Right ventricle myocardium superior (tissue), 1 donor: Measurements from ENCODE around the gene RUSC2. TPM values are rescaled to one million over a fixed set of nuclear protein-coding genes. Genes with fewer than 3 reads are reported as not detected.
A peak's percentile ranks its signal among the peaks of the same experiment; 100 is the strongest.
"Not testable (repeated sequence)": the region's sequence is repeated elsewhere in the genome, so short reads cannot be mapped to it uniquely, and the experiment has no call there.

Source experiments
- ATAC-seq: fragments of 200-7000 bp; cut with Tn5 transposase; one replicate; pipeline ENCODE4 v1.9.1; 2020; ENCODE audit warnings: mild to moderate bottlenecking; ENCODE audit not compliant: poor library complexity
- DNase-seq: peaks from one replicate; pipeline ENCODE4 v3.0.0-alpha.2; 2020
- intact Hi-C: fragments of 100-400 bp; cut with DNase I; formaldehyde crosslinking; loops from one replicate; pipeline ENCODE4 v1.11.2; 2022
- total RNA-seq: library from RNA; stranded (reverse); fragmentation: NEBNext Ultra II Directional; extraction: Animal tissue kit (Norgen Biotek cat#: 25700); gene quantifications from one replicate; pipeline ENCODE4 v1.2.1, GENCODE V29; 2021
- donor health status: DM: no; HTN: yes; CAD: no; lungs with severe emphysema.

RUSC2 gene
- total RNA-seq, 1 donor from 2014 or later: 25.7 TPM

DNA sequence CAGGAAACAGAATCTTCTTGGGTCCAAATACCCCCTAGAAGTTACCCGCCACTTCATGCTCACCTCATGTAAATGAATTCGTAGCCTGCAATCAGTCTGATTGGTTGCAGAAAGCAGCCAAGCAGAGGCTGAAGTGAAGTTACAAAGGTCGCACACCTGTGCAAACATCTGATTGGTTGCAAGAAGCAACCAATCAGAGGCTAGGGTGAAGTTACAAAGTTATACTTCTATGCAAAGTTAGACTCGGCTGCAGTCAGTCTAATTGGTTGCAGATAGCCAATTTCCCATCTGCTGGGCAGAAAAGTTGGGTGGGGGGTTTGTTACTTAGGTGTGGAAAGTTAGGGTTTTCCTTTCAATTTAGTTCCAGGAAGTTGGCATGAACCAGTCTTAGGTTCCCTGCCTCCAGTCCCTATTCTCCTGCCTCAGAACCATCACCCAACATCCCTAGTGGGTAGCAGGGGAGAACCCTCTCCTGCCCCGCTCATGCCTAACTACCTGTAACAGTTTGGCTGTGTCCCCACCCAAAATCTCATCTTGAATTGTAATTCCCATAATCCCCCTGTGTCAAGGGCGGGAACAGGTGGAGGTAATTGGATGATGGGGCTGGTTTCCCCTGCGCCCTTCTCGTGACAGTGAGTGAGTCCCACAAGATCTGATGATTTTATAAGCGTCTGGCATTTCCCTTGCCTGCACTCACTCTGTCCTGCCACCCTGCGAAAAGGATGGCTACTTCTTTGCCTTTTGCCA, 1.2 kb upstream of the RUSC2 start:
- ATAC-seq (no peak), DNase-seq (no peak)
- intact Hi-C loops: loop anchor here (2.0 kb wide), 1 partner anchor 66 kb away; no protein-coding TSS in a partner anchor

DNA sequence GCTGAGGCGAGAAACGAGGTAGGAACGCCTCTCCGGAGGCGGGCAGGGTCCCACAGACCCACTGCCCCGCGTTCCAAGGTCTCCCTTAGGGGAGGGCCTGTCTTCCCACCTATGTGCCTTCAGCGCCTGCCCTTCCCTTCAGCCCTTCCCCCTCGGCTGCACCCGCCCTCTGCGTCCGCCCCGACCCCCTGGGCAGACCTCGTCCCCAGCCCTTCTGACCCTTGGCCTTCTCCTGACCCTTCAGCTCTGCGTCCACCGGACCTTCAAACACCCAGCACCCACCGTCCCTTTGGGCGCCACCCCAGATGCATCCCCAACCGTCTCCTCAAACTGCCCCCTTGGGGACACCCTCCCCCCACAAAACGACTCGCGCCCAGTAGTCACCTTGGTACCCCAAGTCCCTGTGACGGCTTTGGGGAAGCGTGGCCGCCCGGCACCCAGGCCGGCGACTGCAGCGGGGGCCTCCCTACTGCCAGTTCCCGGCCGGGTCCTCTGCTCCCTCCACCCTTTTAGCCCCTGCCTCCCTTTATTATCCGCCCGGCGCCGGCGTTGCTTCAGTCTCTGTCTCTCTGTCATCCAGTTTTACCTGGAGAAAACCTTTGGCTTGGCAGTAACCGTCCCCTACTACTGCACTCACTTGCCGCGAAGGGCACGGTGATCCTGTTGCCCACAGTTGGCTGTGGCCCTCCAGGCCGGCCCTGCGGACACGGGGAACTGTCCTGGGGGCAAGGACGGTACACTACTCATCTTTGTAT, 421 bp downstream of the RUSC2 start:
- ATAC-seq: peak; percentile 53
- intact Hi-C loops: no loop called here

DNA sequence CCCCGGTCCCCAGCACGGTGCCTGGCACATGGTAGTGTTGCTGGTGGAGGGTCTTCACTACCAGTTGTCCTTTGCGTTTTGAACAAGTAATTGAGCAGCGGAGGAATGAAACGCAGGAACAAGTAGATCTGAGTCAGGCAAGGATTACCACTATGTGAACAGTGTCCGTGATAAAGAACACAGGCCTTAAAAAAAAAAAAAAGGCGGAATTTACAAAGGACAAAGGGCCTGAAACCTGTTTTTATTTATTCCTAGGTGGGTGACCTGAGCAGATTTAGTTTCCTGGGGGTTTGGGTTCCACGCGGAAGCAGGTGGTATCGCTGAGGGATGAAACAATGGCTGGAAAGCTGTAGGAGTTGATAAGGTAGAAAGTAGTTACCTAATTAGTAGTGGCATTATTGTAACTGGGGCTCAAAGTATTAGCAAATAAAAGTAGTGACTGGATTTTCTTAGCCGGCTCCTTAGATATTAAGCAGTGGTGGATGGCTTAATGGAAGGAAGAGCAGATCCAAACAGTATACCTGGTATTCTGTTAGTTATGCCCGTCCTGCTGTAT, 1.1 kb downstream of the RUSC2 start:
- DNase-seq: no peak
- intact Hi-C loops: no loop called here
- ATAC-seq: peak; percentile 8

More for the DNA sequence above, 421 bp downstream of the RUSC2 start:
- no peak for DNase-seq

DNA sequence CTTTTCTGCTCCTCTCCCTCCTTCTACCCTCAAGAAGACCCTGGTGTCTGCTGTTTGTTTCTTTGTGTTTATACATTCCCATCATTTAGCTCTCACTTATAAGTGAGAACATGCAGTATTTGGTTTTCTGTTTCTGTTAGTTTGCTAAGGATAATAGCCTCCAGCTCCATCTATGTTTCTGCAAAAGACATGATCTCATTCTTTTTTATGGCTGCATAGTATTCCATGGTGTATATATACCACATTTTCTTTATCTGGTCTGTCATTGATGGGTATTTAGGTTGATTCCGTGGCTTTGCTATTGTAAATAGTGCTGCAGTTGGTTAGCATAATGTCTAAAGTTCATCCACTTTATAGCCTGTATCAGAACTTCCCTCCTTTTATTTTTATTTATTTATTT, 3.2 kb downstream of the RUSC2 start:
- intact Hi-C loops, ATAC-seq, DNase-seq: not testable (repeated sequence)

DNA sequence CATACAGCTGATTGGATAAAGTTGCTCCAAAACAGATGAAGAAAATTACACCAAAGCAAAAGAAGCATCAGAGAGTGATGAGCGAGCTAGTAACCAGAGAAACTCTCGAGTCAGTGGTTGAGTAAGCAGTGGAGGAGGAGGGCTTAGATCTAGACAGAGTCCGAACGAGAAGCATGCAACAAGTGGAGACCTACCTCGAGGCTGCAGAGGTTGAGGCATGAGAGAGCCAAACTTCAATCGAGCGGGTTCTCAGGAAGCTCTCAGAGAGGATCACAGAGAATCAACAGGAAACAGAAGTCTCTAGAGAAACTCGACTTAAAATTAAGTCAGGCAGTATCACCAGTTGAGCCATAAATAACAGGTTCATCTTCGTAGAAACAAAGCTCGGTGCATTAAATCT, 6.1 kb downstream of the RUSC2 start:
- intact Hi-C loops: no loop called here
- no peak for DNase-seq
- ATAC-seq: no peak

DNA sequence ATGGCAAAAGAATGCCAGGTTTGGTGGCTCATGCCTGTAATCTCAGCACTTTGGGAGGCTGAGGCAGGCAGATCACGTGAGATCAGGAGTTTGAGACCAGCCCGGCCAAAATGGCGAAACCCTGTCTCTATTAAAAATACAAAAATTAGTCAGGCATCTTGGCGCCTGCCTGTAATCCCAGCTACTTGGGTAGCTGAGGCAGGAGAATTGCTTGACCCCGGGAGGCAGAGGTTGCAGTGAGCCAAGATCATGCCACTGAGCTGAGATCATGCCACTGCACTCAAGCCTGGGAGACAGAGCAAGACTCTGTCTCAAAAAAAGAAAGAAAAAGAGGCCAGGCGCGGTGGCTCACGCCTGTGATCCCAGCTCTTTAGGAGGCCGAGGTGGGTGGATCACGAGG, 8.3 kb downstream of the RUSC2 start:
- DNase-seq, intact Hi-C loops, ATAC-seq: not testable (repeated sequence)

DNA sequence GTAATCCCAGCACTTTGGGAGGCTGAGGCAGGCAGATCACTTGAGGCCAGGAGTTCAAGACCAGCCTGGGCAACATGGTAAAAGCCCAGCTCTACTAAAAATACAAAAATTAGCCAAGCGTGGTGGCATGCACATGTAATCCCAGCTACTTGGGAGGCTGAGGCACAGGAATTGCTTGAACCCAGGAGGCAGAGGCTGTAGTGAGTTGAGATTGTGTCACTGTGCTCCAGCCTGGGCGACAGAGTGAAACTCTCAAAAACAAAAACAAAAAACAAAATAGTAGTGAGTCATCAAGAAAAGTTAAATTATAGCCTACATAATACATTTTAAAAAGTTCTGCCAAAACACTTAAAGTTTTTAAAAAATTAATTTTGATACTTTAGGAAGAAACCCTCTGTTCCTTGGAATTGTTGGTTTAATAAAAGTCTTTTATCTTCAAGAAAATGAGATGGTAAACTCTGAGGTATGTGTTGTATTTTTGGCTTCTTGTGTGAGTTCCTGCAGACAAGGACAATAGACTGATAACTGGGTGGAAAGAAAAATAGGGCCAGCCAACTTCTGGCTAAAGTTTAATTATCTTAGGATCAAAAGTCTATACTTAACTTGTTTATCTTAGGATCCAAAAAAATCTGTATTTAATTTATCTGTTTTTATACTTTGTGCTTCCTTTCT, 9.3 kb downstream of the RUSC2 start:
- no peak for DNase-seq
- intact Hi-C loops: no loop called here
- ATAC-seq: no peak

DNA sequence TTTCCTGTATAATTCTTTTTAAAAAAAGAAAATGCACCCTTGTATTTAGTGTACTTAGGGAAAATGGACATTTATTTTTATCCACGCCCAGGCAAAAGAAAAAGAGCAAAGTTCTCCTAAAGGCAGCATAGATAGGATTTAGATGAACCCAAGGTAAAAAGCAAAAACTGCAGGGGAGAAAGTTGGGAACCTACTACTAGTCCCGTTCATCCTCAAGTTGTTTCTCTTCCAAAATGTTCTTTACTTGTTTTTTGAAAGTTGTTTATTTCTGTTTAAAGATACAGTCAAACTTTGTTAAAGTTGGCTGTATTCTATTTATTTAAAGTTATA, 9.8 kb downstream of the RUSC2 start:
- no peak for DNase-seq
- intact Hi-C loops: no loop called here
- no peak for ATAC-seq

DNA sequence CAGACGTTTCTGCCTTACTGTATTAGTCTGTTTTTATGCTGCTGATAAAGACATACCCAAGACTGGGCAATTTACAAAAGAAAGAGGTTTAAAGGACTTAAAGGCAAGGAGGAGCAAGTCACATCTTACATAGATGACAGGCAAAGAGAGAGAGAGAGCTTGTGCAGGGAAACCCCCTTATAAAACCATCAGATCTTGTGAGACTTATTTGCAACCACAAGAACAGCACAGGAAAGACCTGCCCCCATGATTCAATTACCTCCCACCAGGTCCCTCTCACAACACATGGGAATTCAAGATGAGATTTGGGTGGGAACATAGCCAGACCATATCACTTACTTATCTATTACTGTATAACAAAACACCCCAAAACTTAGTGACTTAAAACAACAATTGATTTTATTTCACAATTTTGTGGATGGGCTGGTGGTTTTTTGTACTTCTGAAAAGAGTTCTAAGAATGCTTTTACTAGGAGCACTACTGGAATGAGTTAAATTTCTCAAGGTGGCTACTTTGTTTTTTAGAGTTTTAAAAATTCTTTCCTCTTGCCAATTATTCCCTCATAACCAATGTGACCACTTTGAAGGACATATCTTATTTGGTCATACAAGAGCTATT, 10.3 kb downstream of the RUSC2 start:
- no peak for ATAC-seq
- no peak for DNase-seq
- intact Hi-C loops: no loop called here

DNA sequence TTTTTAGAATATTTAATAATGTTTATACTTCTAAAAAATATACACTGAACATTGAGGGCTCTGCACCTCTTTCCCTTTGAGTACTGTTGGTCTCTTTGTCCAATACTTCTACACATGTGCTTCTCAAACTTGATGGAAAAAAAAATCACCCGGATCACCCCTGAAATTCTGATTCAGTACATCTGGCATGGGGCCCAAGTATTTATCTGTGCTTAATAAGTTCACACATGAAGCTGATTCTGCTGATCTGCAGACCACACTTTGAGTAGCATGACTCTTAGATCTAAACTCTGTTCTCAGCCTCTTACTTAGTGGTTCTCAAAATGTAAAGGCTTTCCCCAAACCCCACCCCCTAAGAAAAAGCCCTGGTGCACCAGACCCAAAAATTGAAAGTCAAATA, 12.0 kb downstream of the RUSC2 start:
- intact Hi-C loops: no loop called here
- DNase-seq (no peak), ATAC-seq (no peak)

DNA sequence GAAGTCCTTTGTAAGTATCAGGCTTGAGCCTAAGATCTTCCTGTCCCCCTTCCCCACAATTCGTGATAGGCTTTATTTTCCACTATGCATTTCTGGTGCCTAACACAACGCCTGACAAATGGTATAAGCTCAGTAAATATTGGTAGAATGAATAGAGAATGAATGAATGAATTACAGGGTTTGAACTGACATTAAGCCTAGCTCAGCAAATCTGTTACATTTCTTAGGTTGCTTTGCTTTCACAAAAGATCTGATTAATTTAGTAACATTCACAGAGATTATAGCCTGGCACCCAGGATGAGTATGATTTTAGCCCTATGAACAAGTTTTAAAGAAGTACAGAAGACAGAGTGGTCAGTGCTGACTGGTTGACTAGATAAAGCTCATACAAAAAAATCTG, 16.4 kb downstream of the RUSC2 start:
- intact Hi-C loops: no loop called here
- ATAC-seq (no peak), DNase-seq (no peak)

DNA sequence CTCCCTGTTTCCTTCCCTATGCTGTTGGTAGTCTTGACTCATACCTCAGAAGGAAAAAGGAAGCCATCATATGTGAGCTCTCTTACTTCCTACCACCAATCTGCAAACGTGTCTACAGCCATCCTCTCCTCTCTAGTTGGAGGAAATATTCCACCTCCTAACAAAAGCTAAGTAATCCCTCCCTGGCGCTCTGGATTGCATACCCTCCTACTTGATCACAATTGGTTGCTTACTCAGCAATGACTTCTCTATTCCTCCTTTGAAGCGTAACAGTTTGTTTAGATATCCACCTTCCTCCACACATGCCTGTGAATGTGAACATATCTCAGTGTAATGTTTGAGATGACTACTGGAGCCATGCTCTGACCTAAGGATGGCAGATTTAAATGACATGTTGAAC, 18.2 kb downstream of the RUSC2 start:
- no peak for DNase-seq
- intact Hi-C loops: no loop called here
- ATAC-seq: no peak

DNA sequence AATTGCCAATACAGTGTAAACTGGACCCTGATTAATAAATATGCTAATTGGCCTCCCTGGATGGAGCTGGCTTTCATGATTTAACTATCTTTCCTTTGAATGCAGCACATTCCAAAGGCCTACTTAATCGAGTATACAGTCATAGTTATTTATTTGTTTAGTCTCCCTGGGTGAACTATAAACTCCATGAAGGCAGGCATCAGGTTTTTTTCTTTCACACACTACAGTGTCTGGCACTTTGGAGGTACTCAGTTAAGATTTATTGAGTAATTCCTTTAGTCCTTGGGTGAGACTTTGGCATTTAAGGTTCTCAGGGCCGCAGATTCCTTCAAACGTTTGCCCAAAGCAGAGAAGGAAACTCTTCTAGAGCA, 20.5 kb downstream of the RUSC2 start:
- ATAC-seq (no peak), DNase-seq (no peak)
- intact Hi-C loops: no loop called here

DNA sequence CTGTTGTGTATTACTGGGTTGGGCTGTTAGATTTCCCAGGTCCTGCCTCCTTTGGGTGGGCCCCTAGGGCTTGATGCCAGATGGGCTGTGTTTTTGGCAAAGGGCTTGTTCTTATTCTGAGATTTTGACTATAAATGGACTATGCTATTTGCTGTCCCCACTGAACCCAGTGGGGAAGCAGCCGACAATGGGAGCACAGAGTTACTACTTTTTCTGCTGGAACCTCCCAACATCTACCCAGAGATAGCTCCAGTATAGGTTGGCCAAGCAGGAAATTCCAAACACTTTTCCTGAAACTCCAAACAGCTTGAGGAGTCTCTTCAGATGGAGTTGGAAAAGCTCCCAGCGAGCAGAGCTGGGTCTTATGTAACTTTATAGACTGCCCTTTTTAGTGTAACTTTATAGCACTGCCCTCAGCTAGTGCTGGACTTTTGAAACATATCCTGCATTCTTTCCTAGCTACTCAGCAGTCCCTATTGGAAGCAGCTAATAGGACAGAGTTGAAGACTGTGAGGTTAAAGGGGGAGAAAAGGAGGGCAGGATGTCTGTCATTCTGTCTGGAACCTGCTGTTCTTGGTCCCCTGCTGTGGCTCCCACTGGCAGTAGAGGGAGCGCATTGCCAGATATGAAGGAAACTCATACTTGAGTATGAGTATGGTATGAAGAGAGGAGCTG, 21.0 kb downstream of the RUSC2 start:
- ATAC-seq (peak; percentile 92), DNase-seq (peak; percentile 85)
- intact Hi-C loops: no loop called here

DNA sequence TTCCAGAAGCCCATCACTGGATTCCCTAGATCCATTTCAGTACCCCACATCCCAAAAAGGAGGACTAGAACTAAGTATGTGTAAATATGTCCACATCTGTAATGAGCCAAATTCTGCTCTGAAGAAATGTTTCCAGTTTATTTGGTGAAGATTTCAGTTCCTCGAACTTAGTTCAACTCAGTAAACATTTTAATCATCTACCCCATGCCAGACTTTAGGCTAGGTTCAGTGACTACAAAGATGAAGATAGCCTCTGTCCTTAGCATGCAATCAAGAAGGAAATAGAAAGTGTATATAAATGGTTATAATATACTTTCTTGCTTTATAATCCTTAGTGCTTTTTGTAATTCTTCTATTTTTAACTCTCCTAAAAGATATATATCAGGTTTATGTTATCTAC, 21.5 kb downstream of the RUSC2 start:
- intact Hi-C loops: no loop called here
- no peak for DNase-seq
- no peak for ATAC-seq

DNA sequence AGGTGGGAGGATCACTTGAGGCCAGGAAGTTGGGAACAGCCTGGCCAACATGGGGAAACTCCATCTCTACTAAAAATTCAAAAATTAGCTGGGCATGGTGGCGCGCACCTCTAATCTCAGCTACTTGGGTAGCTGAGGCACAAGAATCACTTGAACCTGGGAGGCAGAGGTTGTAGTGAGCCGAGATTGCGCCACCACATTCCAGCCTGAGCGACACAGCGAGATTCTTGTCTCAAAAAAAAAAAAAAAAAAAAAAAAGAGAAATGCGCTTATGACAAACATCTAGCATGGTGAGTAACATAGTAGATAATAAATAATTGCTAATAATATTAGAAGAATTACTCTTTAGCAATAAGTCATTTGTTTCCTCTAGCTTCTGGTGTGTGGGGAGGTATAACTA, 25.9 kb downstream of the RUSC2 start:
- DNase-seq: no peak
- no peak for ATAC-seq
- intact Hi-C loops: no loop called here

DNA sequence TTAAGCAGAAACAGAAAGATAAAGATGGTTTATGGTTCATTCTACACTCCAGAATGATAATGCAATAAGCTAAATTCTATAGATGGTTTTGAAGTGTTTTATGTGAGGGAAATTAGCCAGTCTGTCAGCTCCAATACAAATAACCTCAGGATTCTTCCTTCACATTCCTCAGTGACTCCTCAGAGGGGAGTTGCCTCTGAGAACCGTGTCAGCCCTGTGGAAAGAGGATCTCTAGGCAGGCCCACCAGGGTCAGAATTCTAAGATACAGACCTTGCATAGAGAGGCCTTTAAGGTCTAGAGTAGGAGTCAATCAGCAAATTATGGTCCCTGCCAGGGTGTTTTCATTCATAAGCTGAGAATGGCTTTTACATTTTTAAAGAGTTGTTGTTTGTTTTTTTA, 26.6 kb downstream of the RUSC2 start:
- DNase-seq: no peak
- no peak for ATAC-seq
- intact Hi-C loops: no loop called here

DNA sequence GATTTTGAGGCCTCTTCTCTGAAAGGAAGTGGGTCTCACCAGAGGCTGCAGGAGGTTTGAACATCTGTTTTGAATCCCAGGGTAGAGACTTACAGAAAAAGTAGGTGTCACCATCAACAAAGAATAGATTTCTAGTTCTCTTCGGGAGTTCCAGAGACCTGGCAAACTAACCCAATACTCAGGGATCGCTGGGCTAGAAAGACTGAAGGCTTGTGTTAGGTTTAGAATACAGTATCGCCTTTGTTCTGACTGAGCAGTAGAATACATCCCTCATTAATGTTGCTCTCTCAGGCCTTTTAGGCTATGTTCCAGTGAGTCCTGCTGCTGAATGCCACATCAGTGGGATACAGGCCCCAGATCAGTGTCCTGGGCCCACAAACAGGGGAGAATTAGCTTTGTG, 27.2 kb downstream of the RUSC2 start:
- DNase-seq (no peak), ATAC-seq (no peak)
- intact Hi-C loops: no loop called here
